T-helper 22 cell (primary cell): ENCODE data around the gene OR1E2.
"Not testable (repeated sequence)": the region's sequence is repeated elsewhere in the genome, so short reads cannot be mapped to it uniquely, and the experiment has no call there.

Source experiments
- DNase-seq: peaks from one replicate; pipeline ENCODE4 v3.0.0-alpha.2; 2020; ENCODE audit warnings: low read depth

OR1E2 gene

GRCh38 chr17:3397801-3398200 is 35.8 kb downstream of the OR1E2 start:
- DNase-seq: not testable (repeated sequence)

GRCh38 chr17:3389791-3390190 is 43.9 kb downstream of the OR1E2 start:
- no peak for DNase-seq

- DNase-seq: no peak
These were observed 47.5 kb downstream of the OR1E2 start, which contains the start of gene OR3A2 for GRCh38 chr17:3385869-3386816. Gene OR3A2, minus strand, starts transcription at chr17:3386308.
